Choroid plexus epithelial cell (primary cell): Measurements from ENCODE around the gene THOC5.
"Not testable (repeated sequence)": the region's sequence is repeated elsewhere in the genome, so short reads cannot be mapped to it uniquely, and the experiment has no call there.

ENCODE experiments used
- DNase-seq: peaks from one replicate; pipeline ENCODE4 v3.0.0-alpha.2; 2010; ENCODE audit warnings: low read depth
- H3K4me3 ChIP-seq: 2 replicates; pipeline ENCODE4 v1.5.1; 2011; ENCODE audit warnings: low read depth, mild to moderate bottlenecking, control low read depth, low read length, moderate library complexity
- TF ChIP-seq, protein P1 (sequence below): conservative IDR thresholded peaks from 2 replicates; pipeline ENCODE4 v1.5.1; 2011; ENCODE audit warnings: low read depth, mild to moderate bottlenecking, control low read depth, inconsistent platforms, low read length, moderate library complexity

The THOC5 gene

DNA sequence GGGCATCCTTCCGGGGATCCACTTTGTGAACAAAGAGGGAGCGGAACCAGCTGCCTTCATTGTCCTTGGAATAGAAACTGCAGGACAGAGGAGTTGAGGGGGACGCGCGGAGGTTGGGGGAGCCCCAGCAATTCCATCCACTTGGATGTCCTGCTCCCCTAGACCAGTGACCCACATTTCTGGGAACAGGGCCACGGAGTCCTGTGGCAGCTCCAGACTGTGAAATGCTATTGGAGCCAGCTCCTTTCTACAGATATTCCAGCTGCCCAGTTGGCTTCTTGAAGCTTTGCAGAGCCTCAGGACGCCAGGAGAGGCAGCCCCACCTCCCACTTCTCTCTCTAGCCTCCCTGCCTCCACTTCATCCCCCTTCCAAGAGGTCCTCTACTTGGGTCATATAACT is 16.9 kb upstream of the THOC5 start:
- TF ChIP-seq, protein P1, sequence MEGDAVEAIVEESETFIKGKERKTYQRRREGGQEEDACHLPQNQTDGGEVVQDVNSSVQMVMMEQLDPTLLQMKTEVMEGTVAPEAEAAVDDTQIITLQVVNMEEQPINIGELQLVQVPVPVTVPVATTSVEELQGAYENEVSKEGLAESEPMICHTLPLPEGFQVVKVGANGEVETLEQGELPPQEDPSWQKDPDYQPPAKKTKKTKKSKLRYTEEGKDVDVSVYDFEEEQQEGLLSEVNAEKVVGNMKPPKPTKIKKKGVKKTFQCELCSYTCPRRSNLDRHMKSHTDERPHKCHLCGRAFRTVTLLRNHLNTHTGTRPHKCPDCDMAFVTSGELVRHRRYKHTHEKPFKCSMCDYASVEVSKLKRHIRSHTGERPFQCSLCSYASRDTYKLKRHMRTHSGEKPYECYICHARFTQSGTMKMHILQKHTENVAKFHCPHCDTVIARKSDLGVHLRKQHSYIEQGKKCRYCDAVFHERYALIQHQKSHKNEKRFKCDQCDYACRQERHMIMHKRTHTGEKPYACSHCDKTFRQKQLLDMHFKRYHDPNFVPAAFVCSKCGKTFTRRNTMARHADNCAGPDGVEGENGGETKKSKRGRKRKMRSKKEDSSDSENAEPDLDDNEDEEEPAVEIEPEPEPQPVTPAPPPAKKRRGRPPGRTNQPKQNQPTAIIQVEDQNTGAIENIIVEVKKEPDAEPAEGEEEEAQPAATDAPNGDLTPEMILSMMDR, result no peak
- no peak overlapping the region for H3K4me3 ChIP-seq
- DNase-seq, result no peak

DNA sequence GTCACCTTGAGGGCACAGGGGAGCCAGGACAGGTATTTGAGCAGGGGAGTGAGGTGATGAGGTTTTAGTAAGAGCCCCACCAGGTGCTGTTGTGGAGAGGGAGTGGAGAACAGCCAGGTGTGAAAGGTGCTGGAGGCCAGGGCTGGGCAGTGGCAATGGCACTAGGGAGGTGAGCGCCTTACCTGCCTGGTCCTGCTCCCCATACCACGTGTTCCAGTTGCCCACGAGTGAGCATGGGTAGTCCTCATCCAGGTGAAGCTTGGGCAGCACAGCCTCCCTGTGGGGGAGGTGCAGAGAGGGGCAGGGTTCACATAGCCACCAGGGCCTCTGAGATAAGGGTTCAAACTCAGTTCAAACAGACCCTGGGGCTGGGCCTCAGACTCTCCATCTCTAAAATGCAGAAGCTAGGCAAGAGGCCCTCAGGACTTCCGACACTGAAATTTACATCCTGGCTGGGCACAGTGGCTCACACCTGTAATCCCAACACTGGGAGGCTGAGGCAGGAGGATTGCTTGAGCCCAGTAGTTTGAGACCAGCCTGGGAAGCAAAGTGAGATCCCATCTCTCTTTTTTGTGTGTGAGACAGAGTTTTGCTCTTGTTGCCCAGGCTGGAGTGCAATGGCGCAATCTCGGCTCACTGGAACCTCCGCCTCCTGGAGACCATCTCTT is 15.6 kb upstream of the THOC5 start:
- TF ChIP-seq, protein P1, result no peak
- H3K4me3 ChIP-seq, result no peak overlapping the region
- DNase-seq, result no peak

DNA sequence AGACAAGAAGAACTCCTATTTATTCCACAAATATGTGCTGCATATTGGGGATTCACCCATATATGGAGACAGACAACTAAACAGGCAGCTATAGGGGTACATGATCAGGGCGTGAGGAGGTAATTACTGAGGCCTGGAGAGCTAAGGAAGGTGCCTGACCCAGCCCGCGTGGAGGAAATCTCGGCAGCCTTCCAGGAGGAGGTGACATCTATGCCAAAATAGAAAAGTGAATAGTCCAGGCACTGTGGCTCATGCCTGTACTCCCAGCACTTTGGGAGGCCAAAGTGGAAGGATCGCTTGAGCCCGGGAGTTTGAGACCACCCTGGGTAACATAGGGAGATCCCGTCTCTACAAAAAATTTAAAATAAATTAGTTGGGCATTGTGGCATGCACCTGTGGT is 13.8 kb upstream of the THOC5 start:
- no peak overlapping the region for H3K4me3 ChIP-seq
- TF ChIP-seq, protein P1, result no peak
- DNase-seq, result no peak

DNA sequence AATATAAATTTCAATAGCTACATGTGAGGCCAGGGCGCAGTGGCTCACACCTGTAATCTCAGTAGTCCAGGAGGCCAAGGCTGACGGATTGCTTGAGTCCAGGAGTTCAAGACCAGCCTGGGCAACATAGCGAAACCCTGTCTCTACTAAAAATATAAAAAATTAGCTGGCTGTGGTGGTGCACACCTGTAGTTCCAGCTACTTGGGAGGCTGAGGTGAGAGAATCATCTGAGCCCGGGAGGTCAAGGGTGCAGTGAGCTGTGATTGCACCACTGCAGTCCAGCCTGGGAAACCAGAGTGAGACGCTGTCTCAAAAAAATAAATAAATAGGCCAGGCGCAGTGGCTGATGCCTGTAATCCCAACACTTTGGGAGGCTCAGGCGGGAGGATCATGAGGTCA is 13.0 kb upstream of the THOC5 start:
- DNase-seq, H3K4me3 ChIP-seq: not testable (repeated sequence)

DNA sequence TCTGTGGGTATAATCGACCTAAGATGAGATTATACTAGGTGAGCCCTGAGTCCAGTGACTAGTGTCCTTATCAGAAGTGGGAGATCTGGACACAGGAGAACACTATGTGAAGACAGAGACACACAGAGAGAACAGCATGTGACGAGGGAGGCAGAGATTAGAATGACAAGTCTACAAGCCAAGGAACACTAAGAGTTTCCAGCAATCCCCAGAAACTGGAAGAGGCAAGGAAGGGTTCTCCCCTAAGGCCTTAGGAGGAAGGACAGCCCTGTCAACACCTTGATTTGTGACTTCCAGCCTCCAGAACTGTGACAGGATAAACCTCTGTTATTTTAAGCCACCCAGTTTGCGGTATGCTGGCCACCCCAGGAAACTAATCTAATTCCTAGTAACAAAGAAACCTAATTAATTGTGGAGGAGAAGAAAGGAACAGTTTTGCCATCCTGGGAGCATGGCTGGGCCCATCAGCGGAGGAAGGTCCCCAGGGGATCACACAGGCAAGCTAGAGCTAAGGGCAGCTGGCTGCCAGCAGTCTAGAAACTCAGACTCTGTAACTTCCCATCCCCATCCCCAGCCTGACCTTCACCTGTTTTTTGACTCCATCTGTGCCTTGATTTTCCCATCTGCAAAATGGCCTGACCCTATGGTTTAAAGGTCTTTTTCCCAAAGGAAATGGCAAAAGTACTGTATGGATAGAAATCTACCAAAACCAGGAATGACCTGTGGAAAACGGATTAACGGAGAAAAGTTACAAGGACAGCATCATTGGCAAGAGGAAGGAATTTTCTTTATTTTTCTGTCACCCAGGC is 10.3 kb upstream of the THOC5 start:
- DNase-seq, result no peak
- TF ChIP-seq, protein P1, result no peak
- H3K4me3 ChIP-seq, result no peak overlapping the region

DNA sequence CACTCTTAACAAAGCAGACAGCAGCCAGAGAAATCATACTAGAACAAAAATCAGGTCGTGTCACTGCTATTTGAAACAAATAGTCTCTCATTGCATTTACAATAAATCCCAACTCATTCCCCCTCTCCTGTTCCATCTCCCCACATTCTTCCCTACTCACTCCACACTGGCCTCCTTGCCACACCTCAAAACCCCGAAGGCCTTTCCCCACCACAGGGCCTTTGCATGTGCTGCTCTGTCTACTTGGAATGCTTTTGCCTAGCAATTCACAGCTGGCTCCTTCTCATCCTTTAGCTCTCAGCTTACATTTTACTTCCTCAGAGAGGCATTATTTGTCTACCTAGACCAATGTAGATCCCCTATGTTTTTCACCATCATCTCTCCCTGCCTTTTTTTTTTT is 6.3 kb upstream of the THOC5 start:
- H3K4me3 ChIP-seq, result no peak overlapping the region
- TF ChIP-seq, protein P1, result no peak
- no peak for DNase-seq

DNA sequence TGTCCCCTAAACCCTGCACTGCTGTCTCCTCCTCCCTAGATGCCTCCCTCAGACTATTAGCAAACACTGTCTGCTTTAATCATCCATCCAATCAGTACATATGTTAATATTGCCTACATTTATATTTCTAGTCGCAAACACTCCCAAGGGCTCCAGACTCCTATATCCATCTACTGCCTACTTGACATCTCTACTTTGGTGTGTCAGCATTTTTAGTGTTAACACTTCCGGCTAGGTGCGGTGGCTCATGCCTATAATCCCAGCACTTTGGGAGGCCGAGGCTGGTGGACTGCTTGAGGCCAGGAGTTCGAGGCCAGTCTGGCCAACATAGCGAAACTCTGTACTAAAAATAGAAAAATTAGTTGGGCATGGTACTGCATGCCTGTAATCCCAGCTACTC is 5.5 kb upstream of the THOC5 start:
- DNase-seq, result no peak
- no peak overlapping the region for H3K4me3 ChIP-seq
- TF ChIP-seq, protein P1, result no peak
